ENCODE data around the gene TMEM150A.

The TMEM150A gene

GRCh38 chr2:85602476-85603234 lies at the start of gene TMEM150A:
Gene TMEM150A, minus strand, starts transcription at chr2:85602698. Its CDS starts 750 bp downstream, at chr2:85601948.
- H3K4me3 ChIP-seq (ENCODE audit: low read depth, low read length), result peak within 1 kb of the TSS; percentile 56
- no peaks in the 10 kb centered on the region for H3K9me3 ChIP-seq (ENCODE audit: severe bottlenecking)
- no peak within 1 kb of the TSS for H3K27ac ChIP-seq
- peak; percentile 16; the same call in 1 of the 2 replicates for TF ChIP-seq CTCF (IDR thresholded peaks at IDR 0.05; ENCODE audit: low read depth, low read length)
- peak; percentile 91 for DNase-seq
- H3K36me3 ChIP-seq, result peaks cover 11% of the 10 kb centered on the region
- no peaks in the 10 kb centered on the region for H3K27me3 ChIP-seq (ENCODE audit: insufficient read depth, low read depth, severe bottlenecking)

GRCh38 chr2:85652056-85652455 lies 49.6 kb upstream of the TMEM150A start:
- no peak for TF ChIP-seq CTCF (IDR thresholded peaks at IDR 0.05; ENCODE audit: low read depth, low read length)
- Histone ChIP-seq H3K27ac (no peak overlapping the region), H3K27me3 (ENCODE audit: insufficient read depth, low read depth, severe bottlenecking) (no peaks in the 10 kb centered on the region), H3K9me3 (ENCODE audit: severe bottlenecking) (no peaks in the 10 kb centered on the region), H3K36me3 (peaks cover 63% of the 10 kb centered on the region), H3K4me3 (ENCODE audit: low read depth, low read length) (no peak overlapping the region)
- DNase-seq, result no peak

GRCh38 chr2:85651097-85651496 lies 48.6 kb upstream of the TMEM150A start:
- no peak overlapping the region for H3K4me3 ChIP-seq (ENCODE audit: low read depth, low read length)
- no peak for DNase-seq
- H3K36me3 ChIP-seq, result peaks cover 71% of the 10 kb centered on the region
- no peaks in the 10 kb centered on the region for H3K9me3 ChIP-seq (ENCODE audit: severe bottlenecking)
- no peak for TF ChIP-seq CTCF (IDR thresholded peaks at IDR 0.05; ENCODE audit: low read depth, low read length)
- no peak overlapping the region for H3K27ac ChIP-seq
- no peaks in the 10 kb centered on the region for H3K27me3 ChIP-seq (ENCODE audit: insufficient read depth, low read depth, severe bottlenecking)

GRCh38 chr2:85650456-85650855 lies 48.0 kb upstream of the TMEM150A start:
- peaks cover 74% of the 10 kb centered on the region for H3K36me3 ChIP-seq
- no peaks in the 10 kb centered on the region for H3K9me3 ChIP-seq (ENCODE audit: severe bottlenecking)
- no peak for TF ChIP-seq CTCF (IDR thresholded peaks at IDR 0.05; ENCODE audit: low read depth, low read length)
- H3K27ac ChIP-seq, result no peak overlapping the region
- DNase-seq, result no peak
- H3K4me3 ChIP-seq (ENCODE audit: low read depth, low read length), result no peak overlapping the region
- no peaks in the 10 kb centered on the region for H3K27me3 ChIP-seq (ENCODE audit: insufficient read depth, low read depth, severe bottlenecking)

- Histone ChIP-seq H3K36me3 (peaks cover 83% of the 10 kb centered on the region), H3K9me3 (ENCODE audit: severe bottlenecking) (no peaks in the 10 kb centered on the region), H3K27ac (no peak overlapping the region), H3K27me3 (ENCODE audit: insufficient read depth, low read depth, severe bottlenecking) (no peaks in the 10 kb centered on the region), H3K4me3 (ENCODE audit: low read depth, low read length) (no peak overlapping the region)
- TF ChIP-seq CTCF (IDR thresholded peaks at IDR 0.05; ENCODE audit: low read depth, low read length), result no peak
- DNase-seq, result no peak
These were observed 47.0 kb upstream of the TMEM150A start for GRCh38 chr2:85649201-85650190.
